Kidney (tissue), 14 donors: ENCODE measurements around the gene PRODH2. TPM values are rescaled to one million over a fixed set of nuclear protein-coding genes. Genes with fewer than 3 reads are reported as not detected.

Source experiments
- DNase-seq, 5 donors: peaks; one replicate each; pipeline ENCODE4 v3.0.0-alpha.2; 2013 to 2020
- FAIRE-seq: peaks from 2 replicates; lab custom pipeline; 2012; peaks lifted over from hg19 to GRCh38; lab: Jason Lieb, UNC
- H3K27ac ChIP-seq, 2 donors: one replicate each; pipeline ENCODE4 v1.7.0; 2013; ENCODE audit warnings: low read depth in 2 of 2, low read length in 2 of 2, inconsistent platforms in 1 of 2
- H3K27me3 ChIP-seq: one replicate; pipeline ENCODE4 v1.7.1; 2013; ENCODE audit warnings: low read length, inconsistent platforms; ENCODE audit not compliant: control insufficient read depth, insufficient read depth
- H3K36me3 ChIP-seq, 3 donors: one replicate each; pipeline versions ENCODE4 v1.7.0 to v1.7.1; 2013; ENCODE audit warnings: low read length in 3 of 3, control low read depth in 1 of 3, inconsistent platforms in 1 of 3; ENCODE audit not compliant: insufficient read depth in 3 of 3, control insufficient read depth in 2 of 3
- H3K4me1 ChIP-seq, 3 donors: one replicate each; pipeline versions ENCODE4 v1.7.0 to v1.7.1; 2013; ENCODE audit warnings: low read length in 3 of 3, inconsistent platforms in 1 of 3, low read depth in 1 of 3; ENCODE audit not compliant: control insufficient read depth in 2 of 3, insufficient read depth in 2 of 3
- H3K4me3 ChIP-seq, 3 donors: one replicate each; pipeline versions ENCODE4 v1.7.0 to v1.8.1; 2013; ENCODE audit warnings: low read length in 3 of 3, control low read depth in 1 of 3, inconsistent platforms in 1 of 3
- H3K9ac ChIP-seq, 3 donors: one replicate each; pipeline versions ENCODE4 v1.7.0 to v1.7.1; 2013; ENCODE audit warnings: low read length in 3 of 3, control low read depth in 1 of 3, inconsistent platforms in 1 of 3
- H3K9me3 ChIP-seq, 3 donors: one replicate each; pipeline versions ENCODE4 v1.7.0 to v1.7.1; 2013; ENCODE audit warnings: low read length in 3 of 3, control low read depth in 1 of 3, inconsistent platforms in 1 of 3; ENCODE audit not compliant: control insufficient read depth in 2 of 3, insufficient read depth in 1 of 3
- CTCF ChIP-seq: IDR thresholded peaks from 3 replicates; pipeline ENCODE4 v1.5.1; 2012; ENCODE audit warnings: mild to moderate bottlenecking, moderate library complexity, borderline replicate concordance; ENCODE audit not compliant: insufficient read depth; ENCODE audit errors: extremely low read depth
- intact Hi-C: fragments of 100-400 bp; cut with DNase I; formaldehyde crosslinking; loops from one replicate; pipeline ENCODE4 v1.11.1; 2022
- polyA plus RNA-seq: library from polyadenylated mRNA; stranded (reverse); fragments of 350-450 nt; fragmentation: Illumina TruSeq; extraction: RNeasy Lipid Tissue Mini Kit (QIAGEN cat#74804); gene quantifications from one replicate; pipeline ENCODE4 v1.2.3, GENCODE V29; 2014; ENCODE audit warnings: low read depth, low replicate concordance; ENCODE audit not compliant: insufficient read depth
- total RNA-seq: library from RNA; stranded (reverse); fragmentation: NEBNext Ultra II Directional; extraction: Animal tissue kit (Norgen Biotek cat#: 25700); gene quantifications from one replicate; pipeline ENCODE4 v1.2.1, GENCODE V29; 2021
- donor health status: control.
- donor health status: control.
- donor health status: control.
- donor health status: control.
- donor health status: control.
- donor health status: DM: yes; HTN: yes; CAD: no.
- donor health status: Normal renal cell carcinoma (clear cell type).

The PRODH2 gene
- total and polyA plus RNA-seq, 2 donors from 2014 or later, result 9.0 to 409 TPM

DNA sequence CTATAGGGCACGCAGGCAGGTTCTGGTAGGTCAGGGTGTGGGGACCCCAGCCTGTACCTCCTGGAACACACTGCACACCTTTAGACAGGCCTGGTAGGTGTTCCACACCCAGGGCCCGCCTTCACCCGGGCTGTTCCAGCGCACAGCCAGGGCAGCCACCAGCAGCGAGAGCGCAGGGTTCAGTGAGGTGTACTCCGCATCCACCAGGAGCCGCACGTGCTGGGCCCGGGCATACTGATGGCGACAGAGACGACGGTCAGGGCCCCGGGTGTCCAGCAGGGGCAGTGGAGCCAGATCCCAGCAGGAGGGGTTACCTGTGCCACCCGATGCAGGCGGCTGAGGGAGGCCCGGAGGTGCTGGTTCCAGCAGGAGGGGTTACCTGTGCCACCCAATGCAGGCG is 6.0 kb downstream of the PRODH2 start:
- no peak overlapping the region for H3K9ac ChIP-seq
- H3K4me1 ChIP-seq, result no peaks in the 10 kb centered on the region
- H3K4me3 ChIP-seq, result no peak overlapping the region
- H3K36me3 ChIP-seq, result no peaks in the 10 kb centered on the region
- FAIRE-seq, result no peak
- DNase-seq, result no peak
- H3K27ac ChIP-seq, result no peak overlapping the region
- H3K27me3 ChIP-seq, result no peaks in the 10 kb centered on the region
- H3K9me3 ChIP-seq, result no peaks in the 10 kb centered on the region
- intact Hi-C loops, result no loop called here
- no peak for TF ChIP-seq CTCF

DNA sequence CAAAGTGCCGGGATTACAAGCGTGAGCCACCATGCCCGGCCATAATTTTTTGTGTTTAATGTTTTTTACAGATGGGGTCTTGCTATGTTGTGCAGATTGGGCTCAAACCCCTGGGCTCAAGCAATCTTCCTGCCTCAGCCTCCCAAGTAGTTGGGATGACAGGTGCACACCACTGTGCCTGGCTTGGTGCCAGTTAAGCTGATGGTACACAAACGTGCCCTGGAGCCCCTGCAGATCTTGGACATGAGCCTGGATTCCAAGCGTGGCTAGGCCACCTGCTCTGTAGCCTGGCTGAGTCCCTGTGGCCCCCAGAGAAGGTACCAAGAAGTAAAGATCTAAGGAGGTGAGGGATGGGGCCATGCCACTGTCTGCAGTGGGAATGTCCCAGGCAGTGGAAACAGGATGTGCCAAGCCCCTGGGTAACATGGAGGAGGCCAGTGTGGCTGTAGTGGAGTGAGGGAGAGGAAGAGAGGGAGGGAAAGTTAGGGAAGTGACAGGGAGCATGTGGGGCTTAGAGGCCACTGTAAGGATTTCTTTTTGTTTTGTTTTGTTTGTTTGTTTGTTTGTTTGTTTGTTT is 7.0 kb downstream of the PRODH2 start:
- H3K27me3 ChIP-seq, result no peaks in the 10 kb centered on the region
- no peak for DNase-seq
- TF ChIP-seq CTCF, result no peak
- H3K9me3 ChIP-seq, result no peaks in the 10 kb centered on the region
- H3K4me1 ChIP-seq, result no peaks in the 10 kb centered on the region
- no peak for FAIRE-seq
- no peak overlapping the region for H3K4me3 ChIP-seq
- H3K9ac ChIP-seq, result no peak overlapping the region
- H3K36me3 ChIP-seq, result no peaks in the 10 kb centered on the region
- H3K27ac ChIP-seq, result no peak overlapping the region
- intact Hi-C loops, result no loop called here

DNA sequence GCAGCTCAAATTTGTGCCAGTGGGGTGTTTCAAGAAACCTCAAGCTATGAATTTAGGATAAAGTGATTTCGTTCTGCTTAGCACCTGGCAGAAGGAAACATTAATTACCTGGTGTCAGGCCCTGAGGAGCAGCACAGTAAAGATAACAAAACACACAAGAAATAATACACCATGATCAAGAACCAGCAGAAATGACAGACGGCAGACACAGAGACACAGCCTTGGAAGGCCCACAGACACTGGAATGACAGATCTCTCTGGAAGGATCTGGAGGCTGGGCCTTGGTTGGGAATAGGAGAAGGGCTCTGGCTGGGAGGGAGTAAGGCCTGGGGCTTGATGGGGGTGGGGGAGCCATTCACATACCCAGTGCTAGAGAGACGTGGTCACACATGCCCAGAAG is 10.8 kb downstream of the PRODH2 start:
- Histone ChIP-seq H3K9me3 (no peaks in the 10 kb centered on the region), H3K27me3 (no peaks in the 10 kb centered on the region), H3K4me3 (no peak overlapping the region), H3K4me1 (no peaks in the 10 kb centered on the region), H3K27ac (no peak overlapping the region), H3K9ac (no peak overlapping the region), H3K36me3 (no peaks in the 10 kb centered on the region)
- intact Hi-C loops, result no loop called here
- no peak for FAIRE-seq
- no peak for DNase-seq
- no peak for TF ChIP-seq CTCF

- no peak for TF ChIP-seq CTCF
- no peaks in the 10 kb centered on the region for H3K4me1 ChIP-seq
- FAIRE-seq (no peak), DNase-seq (peak in 4 of 5 donors; percentile 35 to 65 (median 50))
- no peak overlapping the region for H3K9ac ChIP-seq
- no peak overlapping the region for H3K27ac ChIP-seq
- no peak overlapping the region for H3K4me3 ChIP-seq
- H3K27me3 ChIP-seq, result peaks cover 2% of the 10 kb centered on the region
- no peaks in the 10 kb centered on the region for H3K9me3 ChIP-seq
- intact Hi-C loops, result no loop called here
- H3K36me3 ChIP-seq, result no peaks in the 10 kb centered on the region
Observed at GRCh38 chr19:35797663-35798062, 15.0 kb downstream of the PRODH2 start.
